GM21515 (cell line): ENCODE data around the gene PARP15.
A peak's percentile ranks its signal among the peaks of the same experiment; 100 is the strongest.
"Not testable (repeated sequence)": the region's sequence is repeated elsewhere in the genome, so short reads cannot be mapped to it uniquely, and the experiment has no call there.

Experiments used
- ATAC-seq: cut with Tn5 transposase; IDR thresholded peaks from one replicate; pipeline ENCODE4 v1.9.1; 2021; ENCODE audit not compliant: unreplicated experiment

Gene PARP15

GRCh38 chr3:122662505-122662904 is 85.1 kb downstream of the PARP15 start:
- no peak for ATAC-seq

DNA sequence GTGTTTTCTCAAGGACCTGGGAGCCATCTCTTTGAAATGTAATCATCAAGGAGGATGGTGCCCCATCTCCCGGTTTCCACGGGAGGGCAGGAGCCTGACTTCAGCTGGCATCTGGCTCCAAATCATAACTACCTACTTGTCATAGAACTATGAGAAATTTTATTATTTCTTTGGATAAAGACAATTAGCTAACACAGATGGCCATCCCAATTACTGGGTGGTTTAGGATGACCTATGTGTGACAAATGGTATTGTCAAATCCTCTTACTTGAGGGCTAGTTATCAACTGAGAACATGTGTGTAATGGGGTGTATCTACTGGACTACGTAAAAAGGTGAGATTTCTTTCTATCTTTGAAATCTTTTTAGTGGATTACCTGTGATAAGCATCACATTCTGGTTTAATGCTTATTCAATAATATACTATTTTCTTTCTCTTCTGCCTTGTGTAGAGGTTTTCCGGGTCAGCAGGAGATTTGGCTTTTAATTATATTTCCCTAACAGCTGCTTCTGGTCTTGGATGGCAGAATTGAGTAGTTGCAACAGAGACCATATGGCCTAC is 87.9 kb downstream of the PARP15 start:
- ATAC-seq, result no peak

- ATAC-seq, result no peak
Observed at GRCh38 chr3:122665881-122666280, 88.4 kb downstream of the PARP15 start.

- ATAC-seq, result peak; percentile 67
Observed at GRCh38 chr3:122668930-122669730, 91.7 kb downstream of the PARP15 start.

- ATAC-seq, result no peak
Observed at GRCh38 chr3:122671553-122671952, 94.1 kb downstream of the PARP15 start.

GRCh38 chr3:122674339-122674738 is 96.9 kb downstream of the PARP15 start:
- ATAC-seq, result no peak

DNA sequence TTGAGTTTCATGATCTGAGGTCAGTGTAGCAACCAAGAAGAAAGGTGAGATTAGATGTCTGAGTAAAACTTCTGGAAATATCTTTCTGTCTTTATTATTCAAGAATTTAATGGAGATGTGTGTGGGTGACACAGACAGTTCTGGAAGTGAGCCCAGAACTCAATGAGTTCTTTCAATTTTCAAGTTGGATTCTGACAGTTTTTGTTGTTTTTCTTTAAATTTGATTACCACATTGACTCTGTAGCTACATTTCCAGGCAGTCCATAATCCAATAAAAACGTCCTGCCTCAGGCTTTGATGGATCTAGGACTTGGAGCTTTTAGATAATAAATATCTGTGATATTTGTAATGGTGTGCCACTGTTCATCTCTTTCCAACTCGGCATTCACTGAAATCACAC is 99.3 kb downstream of the PARP15 start:
- ATAC-seq, result no peak

- ATAC-seq, result no peak
Observed at GRCh38 chr3:122677216-122677615, 99.8 kb downstream of the PARP15 start.

GRCh38 chr3:122678506-122678905 is 101.1 kb downstream of the PARP15 start:
- no peak for ATAC-seq

DNA sequence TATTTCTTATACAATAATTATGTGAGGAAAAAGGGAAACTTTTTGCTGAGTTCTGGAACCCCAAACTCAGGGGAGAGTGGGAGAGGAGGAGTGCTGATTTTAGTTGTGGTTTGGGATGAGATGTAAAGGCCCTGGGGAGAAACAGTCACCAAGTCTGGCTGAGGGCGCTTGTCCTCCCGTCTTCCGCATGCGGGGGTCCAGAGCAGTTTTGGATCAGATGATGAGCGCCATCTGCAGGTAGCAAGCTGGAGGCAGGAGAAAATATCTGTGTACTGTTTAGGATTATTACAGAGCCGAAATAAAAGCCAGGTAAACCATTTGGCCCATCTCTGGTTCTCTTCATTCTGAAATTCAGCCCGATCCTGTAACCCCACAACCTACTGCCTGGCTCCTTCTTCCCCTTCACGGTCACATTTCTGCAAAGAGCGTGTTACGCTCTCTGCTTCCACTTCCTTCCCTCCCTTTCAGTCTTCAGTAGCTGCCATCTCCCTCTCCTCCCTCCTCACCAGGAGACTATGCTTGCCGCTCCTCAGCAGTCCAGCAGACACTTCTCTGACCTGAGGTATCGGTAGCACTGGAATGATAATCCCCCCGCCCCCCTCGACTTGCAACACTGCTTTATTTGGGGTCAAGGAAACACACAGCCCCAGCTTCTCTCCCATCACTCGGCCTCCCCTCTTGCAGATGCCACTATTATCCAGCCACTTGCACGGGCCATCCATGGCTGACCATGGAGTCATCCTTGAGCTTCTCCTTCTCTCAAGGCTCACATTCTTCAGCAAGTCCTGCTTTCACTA is 101.8 kb downstream of the PARP15 start:
- ATAC-seq, result no peak

GRCh38 chr3:122679882-122680474 is 102.5 kb downstream of the PARP15 start:
- no peak for ATAC-seq

- ATAC-seq, result peak; percentile 44
Observed at GRCh38 chr3:122680475-122681283, 103.2 kb downstream of the PARP15 start, which contains the start of gene PARP14. Gene PARP14 (plus strand): TSS chr3:122680839. CDS start chr3:122680884, 45 bp downstream.

- ATAC-seq, result no peak
Observed at GRCh38 chr3:122681284-122681973, 104.0 kb downstream of the PARP15 start.

- no peak for ATAC-seq
Observed at GRCh38 chr3:122681974-122682409, 104.5 kb downstream of the PARP15 start.

GRCh38 chr3:122682778-122683411 is 105.4 kb downstream of the PARP15 start:
- ATAC-seq, result not testable (repeated sequence)

GRCh38 chr3:122687298-122687697 is 109.8 kb downstream of the PARP15 start:
- ATAC-seq, result no peak
